Measurements from ENCODE around the gene SCUBE1. TPM values are rescaled to one million over a fixed set of nuclear protein-coding genes. Genes with fewer than 3 reads are reported as not detected.

SCUBE1 gene
- total and polyA plus RNA-seq, 2 of the 8 experiments (the other 6 are each of a cell fraction or from before 2014, with no cell fraction given): 2.3 to 4.9 TPM

- Histone ChIP-seq H3K9ac (replicated peaks in 1 of 4; ENCODE audit: extremely low read depth in 1 of 4, low read depth in 3 of 4, low read length in 3 of 4) (no peak overlapping the region), H3K14ac (ENCODE audit: insufficient read length) (no peak overlapping the region), H4K91ac (replicated peaks; ENCODE audit: insufficient read length, low read length) (no peak overlapping the region), H3K23me2 (ENCODE audit: low read depth, low read length) (no peaks in the 10 kb centered on the region), H3K4ac (replicated peaks; ENCODE audit: insufficient read length, low read depth, low read length) (no peak overlapping the region), H3K79me1 (ENCODE audit: low read depth, low read length) (no peaks in the 10 kb centered on the region), H3K27me3 (replicated peaks in 1 of 4; ENCODE audit: control insufficient read depth in 3 of 4, extremely low read depth in 1 of 4, insufficient read depth in 3 of 4, low read length in 3 of 4) (no peaks in the 10 kb centered on the region; a peak in 1 of 7 replicates), H2BK5ac (ENCODE audit: low read depth, low read length) (no peak overlapping the region), H2BK12ac (ENCODE audit: low read depth, low read length) (no peak overlapping the region), H3K4me1 (replicated peaks in 1 of 4; ENCODE audit: control insufficient read depth in 3 of 4, insufficient read depth in 4 of 4, low read length in 3 of 4) (peaks cover 0 to 8% (median 5%) of the 10 kb centered on the region in 4 experiments; a peak in 4 of 7 replicates), H4K20me1 (replicated peaks in 1 of 2; ENCODE audit: control insufficient read depth in 1 of 2, insufficient read depth in 2 of 2, low read length in 2 of 2) (peaks cover 0 to 4% of the 10 kb centered on the region in 2 experiments), H3K36me3 (ENCODE audit: control insufficient read depth in 2 of 4, insufficient read depth in 4 of 4, low read length in 3 of 4) (no peaks in the 10 kb centered on the region), H3K18ac (ENCODE audit: extremely low read depth, low read length) (no peak overlapping the region), H2BK15ac (ENCODE audit: low read length) (no peak overlapping the region), H3K27ac (ENCODE audit: low read depth, low read length) (no peak overlapping the region), H3K23ac (ENCODE audit: insufficient read length) (no peak overlapping the region), H2BK20ac (ENCODE audit: low read length) (no peak overlapping the region), H3K9me3 (ENCODE audit: insufficient read depth in 2 of 2, low read depth in 1 of 2, low read length in 1 of 2) (no peaks in the 10 kb centered on the region), H3K4me2 (ENCODE audit: insufficient read depth in 1 of 2, low read depth in 2 of 2, low read length in 2 of 2) (no peak overlapping the region), H2BK120ac (replicated peaks; ENCODE audit: low read depth, low read length) (no peak overlapping the region), H3K56ac (replicated peaks; ENCODE audit: insufficient read length, low read depth, low read length) (no peak overlapping the region), H3K4me3 (ENCODE audit: extremely low read depth in 1 of 4, insufficient read depth in 2 of 4, low read depth in 3 of 4, low read length in 4 of 4) (no peak overlapping the region), H2AK5ac (ENCODE audit: low read depth, low read length) (no peak overlapping the region), H4K8ac (ENCODE audit: extremely low read depth, insufficient read depth, low read length) (no peak overlapping the region), H4K5ac (ENCODE audit: insufficient read length, low read depth, low read length) (no peak overlapping the region), H3K79me2 (ENCODE audit: control insufficient read depth in 1 of 2, insufficient read depth in 2 of 2, low read length in 2 of 2) (no peaks in the 10 kb centered on the region), H2AFZ (ENCODE audit: low read length) (no peak overlapping the region)
- ChIA-PET CTCF (ENCODE audit: partially characterized antibody) (interaction anchor here (0.6 to 1.9 kb wide), 5 partner anchors 27 to 111 kb away, joined by 3 to 6 read pairs (median 3); no protein-coding TSS in a partner anchor), POLR2A (ENCODE audit: partially characterized antibody) (interaction anchor here (0.6 kb wide), 1 partner anchor 717 kb away, joined by 3 read pairs; no protein-coding TSS in a partner anchor)
- DNase-seq (ENCODE audit: low read depth in 1 of 2, low spot score in 2 of 2) (no peak), FAIRE-seq (no peak)
- 90% methylated on average over 8 of the region's 8 CpGs; no CpG with 5 or more reads in 1 of the 2 experiments for WGBS, 2 experiments (ENCODE audit: extremely low coverage in 1 of 2, insufficient coverage in 1 of 2, insufficient read length in 1 of 2, insufficient replicate concordance in 2 of 2, low coverage in 1 of 2, low lambda C conversion rate in 2 of 2, missing lambda C conversion rate in 1 of 2)
- no peak for TF ChIP-seq BACH1 (IDR thresholded peaks at IDR 0.05; ENCODE audit: low read length)
- TF ChIP-seq RFX5 (IDR thresholded peaks at IDR 0.05; ENCODE audit: borderline replicate concordance, low read depth, low read length): no peak
- TF ChIP-seq TEAD4 (IDR thresholded peaks at IDR 0.05; ENCODE audit: low read depth, low read length): no peak
- no peak for TF ChIP-seq SUZ12 (IDR thresholded peaks at IDR 0.05; ENCODE audit: low read length)
- no peak for TF ChIP-seq ASH2L (IDR thresholded peaks at IDR 0.05; ENCODE audit: low read length)
- TF ChIP-seq RNF2 (IDR thresholded peaks at IDR 0.05; ENCODE audit: borderline replicate concordance, low read depth, low read length, missing control alignments, poor library complexity, severe bottlenecking): no peak
Measured at GRCh38 chr22:43160497-43161126, 182.6 kb downstream of the SCUBE1 start.
